Fibroblast of villous mesenchyme (primary cell): Measurements from ENCODE around the gene CCDC60. TPM values are rescaled to one million over a fixed set of nuclear protein-coding genes. Genes with fewer than 3 reads are reported as not detected.
A peak's percentile ranks its signal among the peaks of the same experiment; 100 is the strongest.

Experiments
- DNase-seq: peaks from one replicate; pipeline ENCODE4 v3.0.0-alpha.2; 2010; ENCODE audit warnings: low read depth
- H3K4me3 ChIP-seq: 2 replicates; pipeline ENCODE4 v1.5.1; 2011; ENCODE audit warnings: low read depth, mild to moderate bottlenecking, low read length
- CTCF ChIP-seq: IDR thresholded peaks from 2 replicates; pipeline ENCODE4 v1.5.1; 2012; ENCODE audit warnings: low read depth, mild to moderate bottlenecking, low read length; ENCODE audit not compliant: insufficient read depth
- total RNA-seq: library from RNA; depleted of rRNA; stranded (reverse); fragments of >200 nt; gene quantifications from 2 replicates; pipeline ENCODE4 v1.2.3, GENCODE V29; 2012

Gene CCDC60
- total RNA-seq, 1 donor, result not detected

GRCh38 chr12:119505001-119505400 is 170.5 kb downstream of the CCDC60 start:
- no peak for TF ChIP-seq CTCF
- no peak for DNase-seq
- H3K4me3 ChIP-seq, result no peak overlapping the region

GRCh38 chr12:119512772-119513497 is 178.4 kb downstream of the CCDC60 start:
- no peak for DNase-seq
- TF ChIP-seq CTCF, result no peak
- H3K4me3 ChIP-seq, result no peak overlapping the region

- no peak overlapping the region for H3K4me3 ChIP-seq
- peak; percentile 6 for DNase-seq
- TF ChIP-seq CTCF, result no peak
Measured at GRCh38 chr12:119528241-119528640, 193.7 kb downstream of the CCDC60 start.

- no peak overlapping the region for H3K4me3 ChIP-seq
- DNase-seq, result no peak
- TF ChIP-seq CTCF, result no peak
Measured at GRCh38 chr12:119540476-119540875, 205.9 kb downstream of the CCDC60 start.

- TF ChIP-seq CTCF, result peak; percentile 82
- no peak overlapping the region for H3K4me3 ChIP-seq
- peak; percentile 71 for DNase-seq
Measured at GRCh38 chr12:119544765-119545625, 210.5 kb downstream of the CCDC60 start.

GRCh38 chr12:119546340-119546739 is 211.8 kb downstream of the CCDC60 start:
- no peak for TF ChIP-seq CTCF
- DNase-seq, result no peak
- no peak overlapping the region for H3K4me3 ChIP-seq
